ENCODE measurements around the gene PDE7B. TPM values are rescaled to one million over a fixed set of nuclear protein-coding genes. Genes with fewer than 3 reads are reported as not detected.
"Not testable (repeated sequence)": the region's sequence is repeated elsewhere in the genome, so short reads cannot be mapped to it uniquely, and the experiment has no call there.

Gene PDE7B
- total and polyA plus RNA-seq, 4 donors, result 0.26 to 3.7 (median 1.8) TPM

GRCh38 chr6:135854799-135855198, 3.3 kb downstream of the PDE7B start:
- Histone ChIP-seq H3K27me3 (ENCODE audit: control insufficient read depth in 3 of 3, insufficient read depth in 3 of 3, low read length in 2 of 3) (no peaks in the 10 kb centered on the region), H3K9me3 (ENCODE audit: control insufficient read depth in 4 of 4, insufficient read depth in 3 of 4, low read length in 3 of 4) (no peaks in the 10 kb centered on the region), H3K9ac (ENCODE audit: insufficient read depth in 1 of 2, low read length in 2 of 2) (no peak overlapping the region), H3K4me3 (no peak overlapping the region), H3K4me1 (ENCODE audit: control insufficient read depth in 5 of 5, insufficient read depth in 5 of 5, low read length in 5 of 5) (peaks cover 0 to 20% (median 0%) of the 10 kb centered on the region in 5 donors), H3K36me3 (ENCODE audit: control insufficient read depth in 4 of 4, insufficient read depth in 4 of 4, low read length in 4 of 4) (no peaks in the 10 kb centered on the region), H3K27ac (ENCODE audit: low read depth in 1 of 2, low read length in 1 of 2) (peak overlapping the region in 1 of 2 donors; percentile 40)
- DNase-seq, result no peak
- no peak for TF ChIP-seq CTCF (IDR thresholded peaks at IDR 0.05; ENCODE audit: control extremely low read depth, extremely low read depth)
- 79 to 88% methylated on average over 2 of the region's 2 CpGs for WGBS, 2 donors
- no peak for ATAC-seq (ENCODE audit: insufficient read depth, low FRiP score)

- Histone ChIP-seq H3K27ac (ENCODE audit: low read depth in 1 of 2, low read length in 1 of 2) (no peak overlapping the region), H3K27me3 (ENCODE audit: control insufficient read depth in 3 of 3, insufficient read depth in 3 of 3, low read length in 2 of 3) (no peaks in the 10 kb centered on the region), H3K4me1 (ENCODE audit: control insufficient read depth in 5 of 5, insufficient read depth in 5 of 5, low read length in 5 of 5) (no peaks in the 10 kb centered on the region), H3K9ac (ENCODE audit: insufficient read depth in 1 of 2, low read length in 2 of 2) (no peak overlapping the region), H3K36me3 (ENCODE audit: control insufficient read depth in 4 of 4, insufficient read depth in 4 of 4, low read length in 4 of 4) (no peaks in the 10 kb centered on the region), H3K4me3 (no peak overlapping the region), H3K9me3 (ENCODE audit: control insufficient read depth in 4 of 4, insufficient read depth in 3 of 4, low read length in 3 of 4) (no peaks in the 10 kb centered on the region)
- no peak for DNase-seq
- TF ChIP-seq CTCF (IDR thresholded peaks at IDR 0.05; ENCODE audit: control extremely low read depth, extremely low read depth), result no peak
- ATAC-seq (ENCODE audit: insufficient read depth, low FRiP score), result no peak
Observed at GRCh38 chr6:135858931-135859330, 7.4 kb downstream of the PDE7B start.

GRCh38 chr6:135860361-135860760, 8.9 kb downstream of the PDE7B start:
- no peaks in the 10 kb centered on the region for H3K27me3 ChIP-seq (ENCODE audit: control insufficient read depth in 3 of 3, insufficient read depth in 3 of 3, low read length in 2 of 3)
- ATAC-seq (ENCODE audit: insufficient read depth, low FRiP score) (no peak), DNase-seq (no peak)
- H3K4me3 ChIP-seq, result no peak overlapping the region
- no peak for TF ChIP-seq CTCF (IDR thresholded peaks at IDR 0.05; ENCODE audit: control extremely low read depth, extremely low read depth)
- H3K36me3 ChIP-seq (ENCODE audit: control insufficient read depth in 4 of 4, insufficient read depth in 4 of 4, low read length in 4 of 4), result no peaks in the 10 kb centered on the region
- no peaks in the 10 kb centered on the region for H3K4me1 ChIP-seq (ENCODE audit: control insufficient read depth in 5 of 5, insufficient read depth in 5 of 5, low read length in 5 of 5)
- 95 to 98% methylated on average over 2 of the region's 2 CpGs for WGBS, 2 donors
- H3K9ac ChIP-seq (ENCODE audit: insufficient read depth in 1 of 2, low read length in 2 of 2), result no peak overlapping the region
- H3K9me3 ChIP-seq (ENCODE audit: control insufficient read depth in 4 of 4, insufficient read depth in 3 of 4, low read length in 3 of 4), result no peaks in the 10 kb centered on the region
- no peak overlapping the region for H3K27ac ChIP-seq (ENCODE audit: low read depth in 1 of 2, low read length in 1 of 2)

- H3K27me3 ChIP-seq (ENCODE audit: control insufficient read depth in 3 of 3, insufficient read depth in 3 of 3, low read length in 2 of 3), result no peaks in the 10 kb centered on the region
- no peak for ATAC-seq (ENCODE audit: insufficient read depth, low FRiP score)
- 48 to 83% methylated on average over 1 of the region's 1 CpG for WGBS, 2 donors
Observed at GRCh38 chr6:135861189-135861588, 9.7 kb downstream of the PDE7B start.

GRCh38 chr6:135864929-135865328, 13.4 kb downstream of the PDE7B start:
- H3K9me3 ChIP-seq (ENCODE audit: control insufficient read depth in 4 of 4, insufficient read depth in 3 of 4, low read length in 3 of 4); DNase-seq; H3K36me3 ChIP-seq (ENCODE audit: control insufficient read depth in 4 of 4, insufficient read depth in 4 of 4, low read length in 4 of 4); H3K4me3 ChIP-seq; H3K27me3 ChIP-seq (ENCODE audit: control insufficient read depth in 3 of 3, insufficient read depth in 3 of 3, low read length in 2 of 3); H3K9ac ChIP-seq (ENCODE audit: insufficient read depth in 1 of 2, low read length in 2 of 2); H3K4me1 ChIP-seq (ENCODE audit: control insufficient read depth in 5 of 5, insufficient read depth in 5 of 5, low read length in 5 of 5); ATAC-seq (ENCODE audit: insufficient read depth, low FRiP score); H3K27ac ChIP-seq (ENCODE audit: low read depth in 1 of 2, low read length in 1 of 2): not testable (repeated sequence)
- 92 to 99% methylated on average over 2 of the region's 2 CpGs for WGBS, 2 donors

More at GRCh38 chr6:135861189-135861588, 9.7 kb downstream of the PDE7B start:
- Histone ChIP-seq H3K9ac (ENCODE audit: insufficient read depth in 1 of 2, low read length in 2 of 2) (no peak overlapping the region), H3K36me3 (ENCODE audit: control insufficient read depth in 4 of 4, insufficient read depth in 4 of 4, low read length in 4 of 4) (no peaks in the 10 kb centered on the region), H3K27ac (ENCODE audit: low read depth in 1 of 2, low read length in 1 of 2) (no peak overlapping the region), H3K4me1 (ENCODE audit: control insufficient read depth in 5 of 5, insufficient read depth in 5 of 5, low read length in 5 of 5) (no peaks in the 10 kb centered on the region), H3K9me3 (ENCODE audit: control insufficient read depth in 4 of 4, insufficient read depth in 3 of 4, low read length in 3 of 4) (no peaks in the 10 kb centered on the region), H3K4me3 (no peak overlapping the region)
- no peak for TF ChIP-seq CTCF (IDR thresholded peaks at IDR 0.05; ENCODE audit: control extremely low read depth, extremely low read depth)
- DNase-seq, result no peak

Data from lung (tissue), 12 donors.